DOHH2 (cell line): ENCODE data around the gene MEF2A.

ENCODE experiments used
- CTCF ChIP-seq: fragments of 200-600 bp; sonication (generic); IDR thresholded peaks from one replicate; pipeline ENCODE4 v1.5.1; 2014; ENCODE audit warnings: antibody characterized with exemption, mild to moderate bottlenecking, low read depth, low read length; ENCODE audit not compliant: poor library complexity, severe bottlenecking
- EZH2phosphoT487 ChIP-seq: fragments of 200-600 bp; sonication (generic); IDR thresholded peaks from 2 replicates; pipeline ENCODE4 v1.6.1; 2017; ENCODE audit warnings: borderline replicate concordance, mild to moderate bottlenecking, antibody characterized with exemption, low read length, moderate library complexity, mixed read lengths

GRCh38 chr15:99620178-99620577, 54.4 kb downstream of the MEF2A start:
- TF ChIP-seq CTCF (no peak), EZH2phosphoT487 (no peak)
